CD4-positive, alpha-beta T cell treated with Interleukin-17A for 4 hours (primary cell): ENCODE results near the gene ELN.

Source experiments
- DNase-seq: peaks from one replicate; pipeline ENCODE4 v3.0.0-alpha.2; 2020; ENCODE audit warnings: mixed read lengths

Gene ELN

GRCh38 chr7:74026406-74026902 is 1.5 kb upstream of the ELN start:
- no peak for DNase-seq

- DNase-seq: peak; percentile 66
Observed at GRCh38 chr7:74026903-74027682, 880 bp upstream of the ELN start.

- DNase-seq: no peak
Observed at GRCh38 chr7:74028321-74028838, 407 bp downstream of the ELN start.

GRCh38 chr7:74029089-74029785 is 1.3 kb downstream of the ELN start:
- DNase-seq: no peak

GRCh38 chr7:74029991-74030415 is 2.0 kb downstream of the ELN start:
- no peak for DNase-seq

- no peak for DNase-seq
Observed at GRCh38 chr7:74030861-74031260, 2.9 kb downstream of the ELN start.

GRCh38 chr7:74031403-74032190 is 3.6 kb downstream of the ELN start:
- DNase-seq: no peak

GRCh38 chr7:74032191-74032490 is 4.2 kb downstream of the ELN start:
- DNase-seq: no peak

GRCh38 chr7:74032624-74033371 is 4.8 kb downstream of the ELN start:
- DNase-seq: no peak

GRCh38 chr7:74033372-74034311 is 5.7 kb downstream of the ELN start:
- DNase-seq: no peak

GRCh38 chr7:74037609-74038008 is 9.6 kb downstream of the ELN start:
- DNase-seq: no peak

- no peak for DNase-seq
Observed at GRCh38 chr7:74038194-74038961, 10.4 kb downstream of the ELN start.

- DNase-seq: no peak
Observed at GRCh38 chr7:74039337-74039736, 11.4 kb downstream of the ELN start.

GRCh38 chr7:74040101-74040790 is 12.3 kb downstream of the ELN start:
- no peak for DNase-seq

- DNase-seq: no peak
Observed at GRCh38 chr7:74040791-74041520, 13.0 kb downstream of the ELN start.

GRCh38 chr7:74042746-74043522 is 15.0 kb downstream of the ELN start:
- no peak for DNase-seq

GRCh38 chr7:74043523-74043951 is 15.6 kb downstream of the ELN start:
- DNase-seq: no peak
